ENCODE data around the gene GAS5. TPM values are rescaled to one million over a fixed set of nuclear protein-coding genes. Genes with fewer than 3 reads are reported as not detected.
"Not testable (repeated sequence)": the region's sequence is repeated elsewhere in the genome, so short reads cannot be mapped to it uniquely, and the experiment has no call there.

Gene GAS5
- total and polyA plus RNA-seq, 2 experiments from 2014 or later, result 979 to 992 TPM

DNA sequence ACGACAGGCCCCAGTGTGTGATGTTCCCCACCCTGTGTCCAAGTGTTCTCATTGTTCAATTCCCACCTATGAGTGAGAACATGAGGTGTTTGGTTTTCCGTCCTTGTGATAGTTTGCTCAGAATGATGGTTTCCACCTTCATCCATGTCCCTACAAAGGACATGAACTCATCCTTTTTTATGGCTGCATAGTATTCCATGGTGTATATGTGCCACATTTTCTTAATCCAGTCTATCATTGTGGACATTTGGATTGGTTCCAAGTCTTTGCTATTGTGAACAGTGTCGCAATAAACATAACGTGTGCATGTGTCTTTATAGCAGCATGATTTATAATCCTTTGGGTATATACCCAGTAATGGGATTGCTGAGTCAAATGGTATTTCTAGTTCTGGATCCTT is 13.3 kb upstream of the GAS5 start:
- peaks cover 31% of the 10 kb centered on the region for H3K36me3 Mint-ChIP-seq (ENCODE audit: low read depth)
- not testable (repeated sequence) for ATAC-seq

DNA sequence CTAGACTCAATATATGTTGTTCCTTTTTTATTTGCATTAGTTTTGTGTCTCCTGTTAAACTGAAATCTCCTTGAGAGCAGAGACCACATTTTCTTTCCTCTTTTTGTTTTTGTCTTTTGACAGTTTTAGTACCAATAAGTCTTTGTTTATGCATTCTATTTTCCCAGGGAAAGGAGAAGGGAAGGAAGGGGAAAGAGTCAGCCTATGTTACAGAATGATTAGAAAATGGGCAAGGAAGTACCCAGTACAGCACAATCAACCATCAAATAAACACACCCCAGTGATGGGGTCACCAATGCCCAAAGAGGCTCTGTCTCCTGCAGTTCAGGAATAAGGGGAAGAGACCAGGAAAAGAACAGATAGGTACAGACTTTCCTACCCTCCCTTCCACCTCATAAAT is 10.5 kb upstream of the GAS5 start:
- Histone ChIP-seq H3F3A (replicated peaks; ENCODE audit: low read depth) (no peaks in the 10 kb centered on the region), H3K4me2 (no peak overlapping the region), H3K36me3 (ENCODE audit: insufficient read depth) (no peaks in the 10 kb centered on the region), H3K9me2 (ENCODE audit: insufficient read depth) (no peaks in the 10 kb centered on the region), H3K4me3 (no peak overlapping the region), H2AFZ (no peak overlapping the region), H4K20me1 (replicated peaks; ENCODE audit: insufficient read depth) (0 out of 2 replicates have a peak, but pooled peaks cover 3% of the 10 kb centered on the region), H3K27me3 (ENCODE audit: insufficient read depth) (no peaks in the 10 kb centered on the region), H3K4me1 (ENCODE audit: insufficient read depth) (no peaks in the 10 kb centered on the region), H3K79me2 (replicated peaks; ENCODE audit: insufficient read depth) (peaks cover 6% of the 10 kb centered on the region; the same call in 1 of the 2 replicates), H3K27ac (ENCODE audit: low read depth) (peak overlapping the region; percentile 50; the same call in 1 of the 2 replicates)
- ATAC-seq, result no peak
- Mint-ChIP-seq H3K27me3 (ENCODE audit: insufficient read depth, low read depth, poor library complexity) (peaks cover 12% of the 10 kb centered on the region), H3K27ac (no peak overlapping the region), H3K4me1 (no peaks in the 10 kb centered on the region), H3K36me3 (ENCODE audit: low read depth) (peaks cover 42% of the 10 kb centered on the region), H3K4me3 (no peak overlapping the region), H3K9me3 (no peaks in the 10 kb centered on the region)
- DNase-seq (ENCODE audit: low spot score), result no peak
- TF ChIP-seq, protein P1, sequence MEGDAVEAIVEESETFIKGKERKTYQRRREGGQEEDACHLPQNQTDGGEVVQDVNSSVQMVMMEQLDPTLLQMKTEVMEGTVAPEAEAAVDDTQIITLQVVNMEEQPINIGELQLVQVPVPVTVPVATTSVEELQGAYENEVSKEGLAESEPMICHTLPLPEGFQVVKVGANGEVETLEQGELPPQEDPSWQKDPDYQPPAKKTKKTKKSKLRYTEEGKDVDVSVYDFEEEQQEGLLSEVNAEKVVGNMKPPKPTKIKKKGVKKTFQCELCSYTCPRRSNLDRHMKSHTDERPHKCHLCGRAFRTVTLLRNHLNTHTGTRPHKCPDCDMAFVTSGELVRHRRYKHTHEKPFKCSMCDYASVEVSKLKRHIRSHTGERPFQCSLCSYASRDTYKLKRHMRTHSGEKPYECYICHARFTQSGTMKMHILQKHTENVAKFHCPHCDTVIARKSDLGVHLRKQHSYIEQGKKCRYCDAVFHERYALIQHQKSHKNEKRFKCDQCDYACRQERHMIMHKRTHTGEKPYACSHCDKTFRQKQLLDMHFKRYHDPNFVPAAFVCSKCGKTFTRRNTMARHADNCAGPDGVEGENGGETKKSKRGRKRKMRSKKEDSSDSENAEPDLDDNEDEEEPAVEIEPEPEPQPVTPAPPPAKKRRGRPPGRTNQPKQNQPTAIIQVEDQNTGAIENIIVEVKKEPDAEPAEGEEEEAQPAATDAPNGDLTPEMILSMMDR (conservative IDR thresholded peaks at IDR 0.05; ENCODE audit: low read depth in 2 of 2), result no peak
- TF ChIP-seq JUNB (IDR thresholded peaks at IDR 0.05; ENCODE audit: unreplicated experiment), result no peak
- TF ChIP-seq ZNF114 (CRISPR knock-in tag; IDR thresholded peaks at IDR 0.05), result no peak
- TF ChIP-seq, protein P2, sequence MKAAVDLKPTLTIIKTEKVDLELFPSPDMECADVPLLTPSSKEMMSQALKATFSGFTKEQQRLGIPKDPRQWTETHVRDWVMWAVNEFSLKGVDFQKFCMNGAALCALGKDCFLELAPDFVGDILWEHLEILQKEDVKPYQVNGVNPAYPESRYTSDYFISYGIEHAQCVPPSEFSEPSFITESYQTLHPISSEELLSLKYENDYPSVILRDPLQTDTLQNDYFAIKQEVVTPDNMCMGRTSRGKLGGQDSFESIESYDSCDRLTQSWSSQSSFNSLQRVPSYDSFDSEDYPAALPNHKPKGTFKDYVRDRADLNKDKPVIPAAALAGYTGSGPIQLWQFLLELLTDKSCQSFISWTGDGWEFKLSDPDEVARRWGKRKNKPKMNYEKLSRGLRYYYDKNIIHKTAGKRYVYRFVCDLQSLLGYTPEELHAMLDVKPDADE (IDR thresholded peaks at IDR 0.05), result no peak
- no peak for TF ChIP-seq ZNF331 (CRISPR knock-in tag; IDR thresholded peaks at IDR 0.05; ENCODE audit: low read depth)
- no peak for TF ChIP-seq STAT1 (IDR thresholded peaks at IDR 0.05; ENCODE audit: unreplicated experiment)
- no peak for TF ChIP-seq POLR2AphosphoS5 (IDR thresholded peaks at IDR 0.05; ENCODE audit: low read depth)
- TF ChIP-seq NANOG (IDR thresholded peaks at IDR 0.05; ENCODE audit: borderline replicate concordance), result no peak
- no peak for TF ChIP-seq EZH2phosphoT487 (IDR thresholded peaks at IDR 0.05; ENCODE audit: unreplicated experiment)
- no peak for TF ChIP-seq CREB1 (CRISPR knock-in tag; IDR thresholded peaks at IDR 0.05; ENCODE audit: low read depth)
- TF ChIP-seq, protein P3, sequence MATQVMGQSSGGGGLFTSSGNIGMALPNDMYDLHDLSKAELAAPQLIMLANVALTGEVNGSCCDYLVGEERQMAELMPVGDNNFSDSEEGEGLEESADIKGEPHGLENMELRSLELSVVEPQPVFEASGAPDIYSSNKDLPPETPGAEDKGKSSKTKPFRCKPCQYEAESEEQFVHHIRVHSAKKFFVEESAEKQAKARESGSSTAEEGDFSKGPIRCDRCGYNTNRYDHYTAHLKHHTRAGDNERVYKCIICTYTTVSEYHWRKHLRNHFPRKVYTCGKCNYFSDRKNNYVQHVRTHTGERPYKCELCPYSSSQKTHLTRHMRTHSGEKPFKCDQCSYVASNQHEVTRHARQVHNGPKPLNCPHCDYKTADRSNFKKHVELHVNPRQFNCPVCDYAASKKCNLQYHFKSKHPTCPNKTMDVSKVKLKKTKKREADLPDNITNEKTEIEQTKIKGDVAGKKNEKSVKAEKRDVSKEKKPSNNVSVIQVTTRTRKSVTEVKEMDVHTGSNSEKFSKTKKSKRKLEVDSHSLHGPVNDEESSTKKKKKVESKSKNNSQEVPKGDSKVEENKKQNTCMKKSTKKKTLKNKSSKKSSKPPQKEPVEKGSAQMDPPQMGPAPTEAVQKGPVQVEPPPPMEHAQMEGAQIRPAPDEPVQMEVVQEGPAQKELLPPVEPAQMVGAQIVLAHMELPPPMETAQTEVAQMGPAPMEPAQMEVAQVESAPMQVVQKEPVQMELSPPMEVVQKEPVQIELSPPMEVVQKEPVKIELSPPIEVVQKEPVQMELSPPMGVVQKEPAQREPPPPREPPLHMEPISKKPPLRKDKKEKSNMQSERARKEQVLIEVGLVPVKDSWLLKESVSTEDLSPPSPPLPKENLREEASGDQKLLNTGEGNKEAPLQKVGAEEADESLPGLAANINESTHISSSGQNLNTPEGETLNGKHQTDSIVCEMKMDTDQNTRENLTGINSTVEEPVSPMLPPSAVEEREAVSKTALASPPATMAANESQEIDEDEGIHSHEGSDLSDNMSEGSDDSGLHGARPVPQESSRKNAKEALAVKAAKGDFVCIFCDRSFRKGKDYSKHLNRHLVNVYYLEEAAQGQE (IDR thresholded peaks at IDR 0.05; ENCODE audit: unreplicated experiment), result no peak

More for the DNA sequence above, 13.3 kb upstream of the GAS5 start:
- not testable (repeated sequence) for H3K27me3 ChIP-seq (ENCODE audit: insufficient read depth); H3K4me1 ChIP-seq (ENCODE audit: insufficient read depth); H3K27ac ChIP-seq (ENCODE audit: low read depth); H3K4me2 ChIP-seq; H3F3A ChIP-seq (replicated peaks; ENCODE audit: low read depth); H3K27me3 Mint-ChIP-seq (ENCODE audit: insufficient read depth, low read depth, poor library complexity); H4K20me1 ChIP-seq (replicated peaks; ENCODE audit: insufficient read depth); H3K4me1 Mint-ChIP-seq; DNase-seq (ENCODE audit: low spot score); H3K9me3 Mint-ChIP-seq; H2AFZ ChIP-seq; H3K27ac Mint-ChIP-seq; H3K36me3 ChIP-seq (ENCODE audit: insufficient read depth); H3K4me3 ChIP-seq; H3K9me2 ChIP-seq (ENCODE audit: insufficient read depth); H3K79me2 ChIP-seq (replicated peaks; ENCODE audit: insufficient read depth); H3K4me3 Mint-ChIP-seq
